Astrocyte of the spinal cord (primary cell): ENCODE data around the gene GLMN.
A peak's percentile ranks its signal among the peaks of the same experiment; 100 is the strongest.

Experiments
- DNase-seq: peaks from one replicate; pipeline ENCODE4 v3.0.0; 2011; ENCODE audit warnings: low read depth, low spot score
- H3K4me3 ChIP-seq: 2 replicates; pipeline ENCODE4 v1.5.1; 2011; ENCODE audit warnings: low read depth, mild to moderate bottlenecking, low read length, moderate library complexity
- in situ Hi-C: cut with HindIII; loops from 2 replicates; pipeline ENCODE4 v1.10.0; 2017; ENCODE audit warnings: low sequenced_read_pairs
- TF ChIP-seq, protein P1 (sequence below): IDR thresholded peaks from 2 replicates; pipeline ENCODE4 v1.5.1; 2012; ENCODE audit warnings: low read depth, mild to moderate bottlenecking, low read length, inconsistent platforms

The GLMN gene, protein sequence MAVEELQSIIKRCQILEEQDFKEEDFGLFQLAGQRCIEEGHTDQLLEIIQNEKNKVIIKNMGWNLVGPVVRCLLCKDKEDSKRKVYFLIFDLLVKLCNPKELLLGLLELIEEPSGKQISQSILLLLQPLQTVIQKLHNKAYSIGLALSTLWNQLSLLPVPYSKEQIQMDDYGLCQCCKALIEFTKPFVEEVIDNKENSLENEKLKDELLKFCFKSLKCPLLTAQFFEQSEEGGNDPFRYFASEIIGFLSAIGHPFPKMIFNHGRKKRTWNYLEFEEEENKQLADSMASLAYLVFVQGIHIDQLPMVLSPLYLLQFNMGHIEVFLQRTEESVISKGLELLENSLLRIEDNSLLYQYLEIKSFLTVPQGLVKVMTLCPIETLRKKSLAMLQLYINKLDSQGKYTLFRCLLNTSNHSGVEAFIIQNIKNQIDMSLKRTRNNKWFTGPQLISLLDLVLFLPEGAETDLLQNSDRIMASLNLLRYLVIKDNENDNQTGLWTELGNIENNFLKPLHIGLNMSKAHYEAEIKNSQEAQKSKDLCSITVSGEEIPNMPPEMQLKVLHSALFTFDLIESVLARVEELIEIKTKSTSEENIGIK

DNA sequence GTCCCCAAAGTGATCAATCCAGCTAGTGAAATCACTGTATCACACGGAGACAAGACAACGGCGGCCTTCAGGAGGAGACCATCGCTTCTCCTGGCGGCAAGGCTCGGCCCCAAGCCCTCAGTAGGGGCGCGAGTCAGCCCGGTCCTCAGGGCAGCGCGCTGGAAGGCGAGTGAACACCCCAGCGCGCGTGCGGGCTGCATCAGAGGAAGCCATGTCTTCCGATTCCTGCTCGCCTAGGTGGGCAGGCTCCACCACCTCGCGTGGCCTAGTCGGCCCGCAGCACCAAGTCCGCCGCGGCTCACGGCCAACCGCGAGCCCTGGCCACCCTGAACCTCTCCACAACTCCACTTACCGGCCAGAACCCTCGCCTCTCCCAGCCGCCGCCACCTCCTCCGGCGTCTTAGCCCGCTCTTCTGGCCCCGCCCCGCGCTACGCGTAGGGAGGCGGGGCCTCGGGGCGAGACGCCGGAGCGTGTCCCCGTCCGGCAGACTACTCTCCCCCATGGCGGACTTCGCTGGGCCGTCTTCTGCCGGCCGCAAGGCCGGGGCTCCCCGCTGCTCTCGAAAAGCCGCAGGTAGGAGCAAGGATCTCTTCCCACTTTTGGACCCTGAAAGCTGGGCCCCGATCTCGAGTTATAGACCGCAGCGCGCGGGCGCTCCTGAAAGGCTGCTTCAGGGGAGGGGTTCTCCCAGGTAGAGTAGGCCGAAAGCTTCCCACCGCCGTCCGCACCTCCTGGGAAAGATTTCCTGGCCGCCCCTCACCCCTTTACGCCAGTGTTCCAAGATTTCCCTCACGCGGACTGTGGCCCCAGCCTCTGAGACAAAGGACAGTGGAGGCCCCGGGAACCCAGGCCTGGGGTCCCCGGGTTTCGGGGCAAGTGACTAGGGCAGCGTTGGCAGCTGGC lies at the start of gene GLMN, which contains the start of gene RPAP2:
Gene GLMN, minus strand, starts transcription at position 415 of the 904 bp plus-strand sequence. CDS start 988 bp downstream, outside the sequence.
Gene RPAP2, plus strand, starts transcription at position 487 of the 904 bp plus-strand sequence. Its CDS starts 15 bp downstream, at position 502.
- H3K4me3 ChIP-seq, result peak within 1 kb of the TSS; percentile 90
- DNase-seq, result peak; percentile 90
- TF ChIP-seq, protein P1, sequence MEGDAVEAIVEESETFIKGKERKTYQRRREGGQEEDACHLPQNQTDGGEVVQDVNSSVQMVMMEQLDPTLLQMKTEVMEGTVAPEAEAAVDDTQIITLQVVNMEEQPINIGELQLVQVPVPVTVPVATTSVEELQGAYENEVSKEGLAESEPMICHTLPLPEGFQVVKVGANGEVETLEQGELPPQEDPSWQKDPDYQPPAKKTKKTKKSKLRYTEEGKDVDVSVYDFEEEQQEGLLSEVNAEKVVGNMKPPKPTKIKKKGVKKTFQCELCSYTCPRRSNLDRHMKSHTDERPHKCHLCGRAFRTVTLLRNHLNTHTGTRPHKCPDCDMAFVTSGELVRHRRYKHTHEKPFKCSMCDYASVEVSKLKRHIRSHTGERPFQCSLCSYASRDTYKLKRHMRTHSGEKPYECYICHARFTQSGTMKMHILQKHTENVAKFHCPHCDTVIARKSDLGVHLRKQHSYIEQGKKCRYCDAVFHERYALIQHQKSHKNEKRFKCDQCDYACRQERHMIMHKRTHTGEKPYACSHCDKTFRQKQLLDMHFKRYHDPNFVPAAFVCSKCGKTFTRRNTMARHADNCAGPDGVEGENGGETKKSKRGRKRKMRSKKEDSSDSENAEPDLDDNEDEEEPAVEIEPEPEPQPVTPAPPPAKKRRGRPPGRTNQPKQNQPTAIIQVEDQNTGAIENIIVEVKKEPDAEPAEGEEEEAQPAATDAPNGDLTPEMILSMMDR, result no peak
- in situ Hi-C loops, result no loop called here

DNA sequence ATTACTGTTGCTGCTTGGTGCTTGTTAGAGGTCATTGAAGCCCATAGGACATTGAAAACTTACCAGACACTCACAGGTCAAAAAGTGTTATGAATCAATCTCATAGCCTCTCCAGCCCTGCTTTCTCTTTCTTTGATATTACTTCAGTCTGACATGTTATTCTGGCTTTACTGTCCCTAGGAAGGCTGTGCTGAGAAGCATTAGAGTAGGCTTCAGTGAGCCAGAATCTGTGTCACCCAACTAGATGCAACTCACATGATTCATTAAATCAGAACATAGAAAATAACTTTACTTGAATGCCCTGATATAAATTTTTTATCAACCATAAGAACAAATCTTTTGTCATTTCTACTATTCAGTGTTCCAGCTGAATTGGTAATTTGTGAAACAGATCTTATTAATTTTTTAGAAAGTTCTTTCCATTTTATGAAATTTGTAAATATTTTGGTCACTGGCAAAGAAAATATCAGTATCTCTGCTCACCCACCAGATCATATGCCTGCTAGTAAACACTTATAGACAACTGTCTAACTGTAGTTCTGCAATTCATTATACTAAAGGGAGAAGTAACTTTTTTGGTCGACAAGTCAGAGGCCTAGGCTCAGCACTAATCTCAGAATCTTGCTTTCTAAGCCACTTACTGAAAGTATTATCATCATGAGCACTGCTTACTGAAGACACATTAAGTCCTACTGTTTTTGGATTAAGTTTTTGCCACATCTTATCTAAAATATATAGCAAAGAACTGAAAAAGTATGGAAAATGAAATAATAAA lies 48.3 kb upstream of the GLMN start:
- no peak for DNase-seq
- no peak overlapping the region for H3K4me3 ChIP-seq
- TF ChIP-seq, protein P1, result no peak
- in situ Hi-C loops, result no loop called here

DNA sequence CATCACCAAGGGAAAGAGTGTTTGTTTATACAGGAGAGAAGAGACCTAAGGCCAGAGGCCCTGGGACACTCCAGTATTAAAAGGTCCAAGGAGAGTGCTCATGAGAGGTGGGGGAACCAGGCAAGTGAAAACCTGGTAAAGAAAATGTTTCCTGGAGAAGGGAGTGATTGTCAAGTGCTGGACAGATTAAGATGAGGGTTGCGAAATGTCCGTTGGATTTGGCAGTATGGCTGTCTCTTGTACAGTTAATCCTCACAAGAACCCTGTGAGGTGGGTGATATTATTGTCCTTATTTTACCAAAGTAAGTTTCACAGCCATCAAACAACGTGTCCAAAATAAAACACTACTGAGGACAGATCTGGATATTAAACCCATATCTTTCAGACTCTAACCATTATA lies 44.3 kb upstream of the GLMN start:
- no peak overlapping the region for H3K4me3 ChIP-seq
- TF ChIP-seq, protein P1, result no peak
- DNase-seq, result no peak
- in situ Hi-C loops, result no loop called here

DNA sequence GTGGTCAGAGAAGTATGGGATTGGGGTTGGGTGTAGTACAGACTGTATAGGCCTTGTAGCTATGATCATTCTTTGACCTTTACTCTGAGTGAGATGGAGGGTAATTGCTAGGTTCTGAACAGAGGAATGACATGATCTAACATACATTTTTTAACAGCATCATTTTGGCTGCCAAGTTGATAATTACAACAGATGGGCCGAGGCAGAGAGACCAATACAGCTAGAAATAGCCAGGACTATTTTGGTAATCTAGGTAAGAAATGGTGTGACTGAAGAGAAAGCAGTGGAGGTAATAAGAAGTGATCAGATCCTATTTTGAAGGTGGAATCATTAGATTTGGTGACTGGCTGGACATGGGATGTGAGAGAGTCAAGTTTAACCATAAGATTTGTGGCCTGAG lies 43.6 kb upstream of the GLMN start:
- TF ChIP-seq, protein P1, result no peak
- H3K4me3 ChIP-seq, result no peak overlapping the region
- no peak for DNase-seq
- in situ Hi-C loops, result no loop called here

DNA sequence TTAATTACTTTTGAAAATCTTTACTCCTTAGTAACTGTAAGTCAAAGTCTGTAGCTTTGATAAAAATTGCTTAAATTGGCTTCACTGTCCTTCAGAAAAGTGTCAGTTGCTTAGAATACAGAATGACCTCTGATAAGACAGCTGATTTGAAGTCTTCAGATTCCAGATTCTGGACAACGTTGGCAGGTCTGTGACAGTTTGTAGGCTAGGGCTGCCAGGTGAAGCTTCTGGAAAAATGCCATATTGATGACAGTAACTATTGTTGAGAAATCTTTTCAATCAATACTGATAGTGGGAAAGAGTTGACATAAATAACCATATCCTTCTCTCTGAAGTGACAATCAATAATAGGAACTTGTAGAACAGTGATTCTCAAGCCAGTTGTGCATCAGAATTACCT lies 41.4 kb upstream of the GLMN start:
- DNase-seq, result no peak
- in situ Hi-C loops, result no loop called here
- TF ChIP-seq, protein P1, result no peak
- H3K4me3 ChIP-seq, result no peak overlapping the region
